Activated naive CD8-positive, alpha-beta T cell treated with anti-CD3 and anti-CD28 coated beads, Interleukin-2, amount 50 U/mL, for 24 hours (primary cell): ENCODE measurements around the gene PDK1.
"Not testable (repeated sequence)": the region's sequence is repeated elsewhere in the genome, so short reads cannot be mapped to it uniquely, and the experiment has no call there.

Experiments
- ATAC-seq: fragments of 150-1000 bp; cut with Tn5 transposase; one replicate; pipeline ENCODE4 v1.10.0; 2021
- DNase-seq: peaks from one replicate; pipeline ENCODE4 v3.0.0; 2021
- H3K27ac Mint-ChIP-seq: one replicate; pipeline ENCODE4 v1.8.0; 2021; ENCODE audit warnings: mild to moderate bottlenecking, mixed read lengths
- H3K27me3 Mint-ChIP-seq: one replicate; pipeline ENCODE4 v1.8.0; 2021; ENCODE audit warnings: mixed read lengths
- H3K36me3 Mint-ChIP-seq: one replicate; pipeline ENCODE4 v1.8.0; 2021; ENCODE audit warnings: low read depth, mixed read lengths
- H3K4me1 Mint-ChIP-seq: one replicate; pipeline ENCODE4 v1.8.0; 2021; ENCODE audit warnings: mixed read lengths
- H3K4me3 Mint-ChIP-seq: one replicate; pipeline ENCODE4 v1.8.0; 2021; ENCODE audit warnings: mild to moderate bottlenecking, moderate library complexity, mixed read lengths
- H3K9me3 Mint-ChIP-seq: one replicate; pipeline ENCODE4 v1.8.0; 2021; ENCODE audit warnings: mixed read lengths

Gene PDK1

DNA sequence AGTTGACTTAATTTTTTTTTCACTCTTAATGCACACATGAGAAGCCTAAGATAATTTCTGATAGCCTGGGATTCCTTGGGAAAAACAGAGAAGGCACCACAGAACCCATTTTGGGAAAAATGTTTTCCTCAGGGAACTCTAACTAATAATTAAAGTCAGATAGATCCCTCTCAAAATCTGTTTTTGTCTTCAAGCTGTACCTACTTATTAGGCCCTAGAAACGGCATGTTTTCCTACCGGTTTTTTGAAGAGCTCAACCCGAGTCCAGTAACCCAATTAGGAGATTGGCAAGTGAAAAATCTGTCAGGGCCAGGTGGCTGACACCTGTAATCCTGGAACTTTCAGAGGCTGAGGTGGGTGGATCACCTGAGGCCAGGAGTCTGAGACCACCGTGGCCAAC is 16.1 kb upstream of the PDK1 start:
- peaks cover 36% of the 10 kb centered on the region for H3K36me3 Mint-ChIP-seq
- H3K4me3 Mint-ChIP-seq, result no peak overlapping the region
- H3K4me1 Mint-ChIP-seq, result peaks cover 4% of the 10 kb centered on the region
- H3K9me3 Mint-ChIP-seq, result peaks cover 11% of the 10 kb centered on the region
- ATAC-seq (no peak), DNase-seq (no peak)
- H3K27ac Mint-ChIP-seq, result no peak overlapping the region
- H3K27me3 Mint-ChIP-seq, result no peaks in the 10 kb centered on the region

DNA sequence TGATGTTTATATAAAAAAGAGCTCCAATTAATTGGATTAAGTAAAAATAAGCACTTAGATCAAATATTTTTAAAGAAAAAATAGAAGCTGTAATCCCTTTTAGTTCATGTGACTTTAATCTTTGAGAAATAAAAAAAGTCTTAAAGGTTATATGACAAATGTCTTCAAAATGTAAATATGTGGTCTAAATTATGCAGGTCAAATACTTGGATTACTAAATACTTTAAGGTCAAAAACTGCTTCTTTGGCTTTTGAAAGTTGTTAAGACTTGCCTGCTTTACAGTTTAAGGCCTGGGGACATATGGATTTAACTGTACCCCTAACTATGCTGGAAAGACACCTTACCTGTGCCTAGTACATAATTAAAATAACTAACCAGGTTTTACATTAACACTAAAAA is 15.5 kb upstream of the PDK1 start:
- no peaks in the 10 kb centered on the region for H3K4me1 Mint-ChIP-seq
- peaks cover 11% of the 10 kb centered on the region for H3K9me3 Mint-ChIP-seq
- DNase-seq, result no peak
- H3K4me3 Mint-ChIP-seq, result no peak overlapping the region
- no peak for ATAC-seq
- H3K27me3 Mint-ChIP-seq, result no peaks in the 10 kb centered on the region
- H3K27ac Mint-ChIP-seq, result no peak overlapping the region
- H3K36me3 Mint-ChIP-seq, result peaks cover 35% of the 10 kb centered on the region

DNA sequence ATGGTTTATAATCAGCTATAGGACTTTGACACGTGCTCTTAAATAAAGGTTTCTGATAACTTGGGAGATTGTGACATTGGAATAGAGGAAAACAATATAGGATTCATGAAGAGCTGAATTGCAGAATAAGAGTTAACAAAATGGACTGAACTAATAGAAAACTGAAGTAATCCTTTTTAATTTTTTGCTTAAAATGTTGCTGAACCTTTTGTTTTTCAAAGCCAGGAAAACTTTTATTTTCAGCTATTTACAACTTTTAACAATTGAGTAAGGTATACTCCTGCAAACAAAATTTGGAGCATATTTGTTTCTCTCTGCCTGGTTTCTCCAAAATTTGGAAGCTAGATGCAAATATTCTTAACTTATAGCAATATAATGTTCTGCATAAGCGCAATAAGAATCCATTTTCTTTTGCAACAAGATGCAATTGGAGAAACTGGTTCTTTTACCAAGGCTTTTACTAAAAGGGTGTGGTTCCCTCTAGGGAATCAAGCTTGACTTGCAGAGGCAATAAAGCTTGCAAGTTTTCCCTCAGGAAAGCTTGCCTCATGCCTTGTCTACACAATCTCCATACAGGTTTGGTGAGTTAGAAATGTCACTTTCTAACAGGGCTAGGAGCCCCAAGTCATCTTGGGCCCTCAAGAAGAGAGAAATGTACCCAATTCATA is 10.3 kb upstream of the PDK1 start:
- Mint-ChIP-seq H3K4me3 (no peak overlapping the region), H3K4me1 (peaks cover 14% of the 10 kb centered on the region), H3K9me3 (peaks cover 15% of the 10 kb centered on the region), H3K27me3 (no peaks in the 10 kb centered on the region), H3K36me3 (peaks cover 40% of the 10 kb centered on the region), H3K27ac (no peak overlapping the region)
- ATAC-seq (no peak), DNase-seq (no peak)

DNA sequence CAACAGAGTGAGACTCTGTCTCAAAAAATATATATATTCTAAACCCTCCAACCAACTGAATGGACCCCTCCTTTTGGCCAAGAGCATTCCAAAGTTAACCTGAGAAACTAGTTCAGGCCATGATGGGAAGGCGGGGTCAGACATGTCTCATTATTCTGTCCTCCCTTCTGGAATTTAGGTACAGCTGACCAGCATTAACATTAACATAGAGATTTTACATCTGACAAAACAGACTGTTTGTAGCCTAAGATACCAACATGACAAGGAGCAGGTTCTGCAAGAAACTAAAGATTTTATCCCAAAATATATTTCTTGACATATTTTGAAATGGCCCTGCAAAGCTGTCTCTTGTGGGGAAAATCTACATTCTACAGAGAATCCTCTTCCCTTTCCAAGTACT is 6.8 kb upstream of the PDK1 start:
- H3K36me3 Mint-ChIP-seq, result peaks cover 30% of the 10 kb centered on the region
- peaks cover 36% of the 10 kb centered on the region for H3K4me1 Mint-ChIP-seq
- DNase-seq (no peak), ATAC-seq (no peak)
- no peak overlapping the region for H3K27ac Mint-ChIP-seq
- peaks cover 2% of the 10 kb centered on the region for H3K27me3 Mint-ChIP-seq
- H3K9me3 Mint-ChIP-seq, result peaks cover 8% of the 10 kb centered on the region
- no peak overlapping the region for H3K4me3 Mint-ChIP-seq

DNA sequence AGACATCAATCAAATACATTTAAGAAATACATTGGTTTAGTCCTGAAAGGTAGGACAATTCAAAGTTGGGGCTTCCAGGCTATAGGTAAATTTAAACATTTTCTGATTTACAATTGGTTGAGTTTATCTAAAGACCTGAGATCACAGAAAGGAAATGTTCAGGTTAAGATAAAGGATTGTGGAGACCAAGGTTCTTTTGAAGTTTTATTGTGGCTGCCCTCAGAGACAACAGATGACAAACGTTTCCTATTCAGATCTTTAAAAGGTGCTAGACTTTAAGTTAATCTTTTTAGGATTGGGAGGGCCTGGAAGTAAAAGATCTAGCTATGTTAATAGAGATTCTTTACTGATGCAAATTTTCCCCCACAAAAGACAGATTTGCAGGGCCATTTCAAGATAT is 6.1 kb upstream of the PDK1 start:
- H3K36me3 Mint-ChIP-seq, result peaks cover 29% of the 10 kb centered on the region
- H3K27me3 Mint-ChIP-seq, ATAC-seq, H3K27ac Mint-ChIP-seq, DNase-seq, H3K4me3 Mint-ChIP-seq, H3K9me3 Mint-ChIP-seq: not testable (repeated sequence)
- H3K4me1 Mint-ChIP-seq, result peaks cover 42% of the 10 kb centered on the region

DNA sequence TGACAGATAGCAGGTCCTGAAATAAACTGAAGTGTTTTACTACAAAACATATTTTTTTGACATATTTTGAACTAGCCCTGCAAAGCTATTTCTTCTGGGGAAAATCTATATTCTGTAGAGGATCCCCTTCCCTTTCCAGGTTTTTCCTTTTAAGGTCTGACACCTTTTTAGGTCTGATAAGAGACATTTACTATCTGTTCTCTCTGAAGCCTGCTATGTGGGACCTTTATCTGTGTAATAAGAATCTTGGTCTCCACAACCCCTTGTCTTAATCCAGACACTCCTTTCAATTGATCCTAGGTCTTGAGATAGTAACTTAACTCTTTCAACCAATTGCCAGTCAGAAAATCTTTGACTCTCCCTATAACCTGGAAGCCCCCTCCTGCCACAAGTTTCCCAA is 5.5 kb upstream of the PDK1 start:
- H3K27ac Mint-ChIP-seq, result no peak overlapping the region
- peaks cover 2% of the 10 kb centered on the region for H3K27me3 Mint-ChIP-seq
- DNase-seq (no peak), ATAC-seq (no peak)
- peaks cover 4% of the 10 kb centered on the region for H3K9me3 Mint-ChIP-seq
- H3K4me3 Mint-ChIP-seq, result no peak overlapping the region
- peaks cover 29% of the 10 kb centered on the region for H3K36me3 Mint-ChIP-seq
- peaks cover 46% of the 10 kb centered on the region for H3K4me1 Mint-ChIP-seq

DNA sequence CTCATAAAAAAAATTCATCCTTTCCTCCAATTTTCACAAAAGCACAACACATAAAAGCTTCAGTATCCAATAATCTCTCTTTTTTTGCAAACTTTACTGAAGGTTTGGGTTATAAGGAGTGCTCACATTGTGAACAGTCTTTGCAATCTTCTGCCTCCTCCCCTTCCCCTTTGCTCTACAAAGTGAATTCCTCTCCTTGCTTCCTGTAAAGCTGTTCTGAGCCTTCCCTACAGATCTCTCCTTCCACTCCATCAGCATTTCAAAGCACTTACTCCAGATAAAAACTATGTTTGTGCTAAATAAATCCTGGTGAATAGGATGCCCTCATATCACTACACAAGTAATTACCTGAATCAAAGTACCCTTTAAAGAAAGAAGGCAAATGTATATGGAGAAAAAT is 4.6 kb upstream of the PDK1 start:
- ATAC-seq (no peak), DNase-seq (no peak)
- H3K27ac Mint-ChIP-seq, result no peak overlapping the region
- peaks cover 4% of the 10 kb centered on the region for H3K9me3 Mint-ChIP-seq
- peaks cover 27% of the 10 kb centered on the region for H3K36me3 Mint-ChIP-seq
- no peak overlapping the region for H3K4me3 Mint-ChIP-seq
- H3K4me1 Mint-ChIP-seq, result peaks cover 46% of the 10 kb centered on the region
- peaks cover 2% of the 10 kb centered on the region for H3K27me3 Mint-ChIP-seq

DNA sequence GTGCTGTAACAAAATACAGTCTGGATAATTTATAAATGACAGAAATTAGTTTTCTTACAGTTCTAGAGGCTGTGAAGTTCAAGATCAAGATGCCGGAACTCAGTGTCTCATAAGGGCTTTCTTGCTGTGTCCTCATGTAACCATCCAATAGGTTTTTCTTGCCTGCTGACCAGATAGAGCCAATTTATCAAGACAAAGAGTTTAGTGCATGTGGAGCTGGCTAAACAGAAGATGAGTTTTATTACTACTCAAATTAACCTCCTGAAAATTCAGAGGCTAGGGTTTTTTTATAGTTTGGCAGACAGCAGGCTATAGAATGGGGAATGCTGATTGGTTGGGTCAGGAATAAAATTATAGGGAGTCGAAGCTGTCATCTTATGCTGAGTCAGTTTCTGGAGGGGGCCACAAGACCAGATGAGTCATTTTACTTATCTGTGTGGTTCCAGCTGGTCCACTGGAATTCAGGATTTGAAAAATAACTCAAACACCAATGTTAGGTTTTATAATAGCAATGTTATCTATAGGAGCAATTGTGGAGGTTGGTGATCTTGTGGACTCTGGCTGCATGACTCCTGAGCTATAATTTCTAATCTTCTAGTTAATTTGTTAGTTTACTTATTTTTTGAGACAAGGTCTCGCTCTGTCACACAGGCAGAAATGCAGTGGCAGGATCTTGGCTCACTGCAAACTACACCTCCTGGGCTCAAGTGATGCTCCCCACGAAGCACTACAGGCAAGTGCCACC is 3.2 kb upstream of the PDK1 start:
- Mint-ChIP-seq H3K36me3 (peaks cover 24% of the 10 kb centered on the region), H3K27ac (no peak overlapping the region)
- ATAC-seq, result no peak

DNA sequence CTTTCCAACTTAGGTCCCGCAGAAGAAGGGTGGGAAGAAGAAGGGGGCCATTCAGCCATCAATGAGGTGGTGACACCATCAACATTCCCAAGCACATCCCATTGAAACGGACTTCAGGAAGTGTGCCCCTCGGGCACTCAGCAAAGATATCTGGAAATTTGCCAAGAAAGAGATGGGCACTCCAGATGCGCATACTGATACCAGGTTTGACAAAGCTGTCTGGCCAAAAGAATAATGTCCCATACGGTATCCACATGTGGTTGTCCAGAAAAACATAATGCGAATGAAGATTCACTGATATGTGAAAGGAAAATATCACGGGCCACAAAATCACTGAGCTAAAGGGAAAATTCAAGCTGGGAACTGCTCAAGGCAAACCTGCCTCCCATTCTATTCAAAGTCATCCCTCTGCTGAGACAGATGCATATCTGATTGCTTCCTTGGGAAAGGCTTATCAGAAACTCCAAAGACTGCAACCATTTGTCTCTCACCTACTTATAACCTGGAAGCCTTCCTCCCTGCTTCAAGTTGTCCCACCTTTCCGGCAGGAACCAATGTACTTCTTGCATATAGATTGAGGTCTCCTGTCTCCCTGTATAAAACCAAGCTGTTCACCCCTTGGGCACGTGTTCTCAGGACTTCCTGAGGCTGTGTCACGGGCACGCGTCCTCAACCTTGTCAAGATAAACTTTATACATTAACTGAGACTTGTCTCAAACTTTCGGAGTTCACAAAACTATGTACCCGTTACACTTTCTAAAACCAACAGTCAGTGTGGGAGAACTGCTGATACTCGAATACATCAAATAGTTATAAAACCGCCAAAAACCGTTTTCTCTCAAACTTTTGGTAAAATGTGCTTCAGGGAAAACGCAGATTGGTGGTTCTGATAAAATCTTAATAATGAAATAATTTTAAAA is 1.3 kb upstream of the PDK1 start:
- Mint-ChIP-seq H3K9me3 (no peaks in the 10 kb centered on the region), H3K4me1 (peaks cover 64% of the 10 kb centered on the region), H3K27me3 (peaks cover 2% of the 10 kb centered on the region), H3K27ac (peak overlapping the region; percentile 94), H3K4me3 (peak overlapping the region; percentile 86), H3K36me3 (peaks cover 24% of the 10 kb centered on the region)
- no peak for DNase-seq
- ATAC-seq, result no peak

More for the DNA sequence above, 3.2 kb upstream of the PDK1 start:
- Mint-ChIP-seq H3K9me3 (peaks cover 2% of the 10 kb centered on the region), H3K27me3 (peaks cover 2% of the 10 kb centered on the region), H3K4me1 (peaks cover 57% of the 10 kb centered on the region), H3K4me3 (no peak overlapping the region)
- DNase-seq, result no peak

DNA sequence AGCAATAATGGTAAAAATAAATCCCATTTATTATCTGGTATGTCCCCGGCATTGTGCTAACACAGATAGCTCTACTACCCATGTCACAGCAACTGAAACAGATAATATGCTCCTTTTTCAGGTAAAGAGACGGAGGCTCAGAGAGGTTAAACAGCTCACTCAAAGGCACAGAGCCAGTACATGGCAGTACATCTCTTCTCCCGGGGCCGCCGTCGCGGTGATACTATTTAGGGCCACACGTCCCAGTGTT is 693 bp upstream of the PDK1 start:
- peak overlapping the region; percentile 86 for H3K4me3 Mint-ChIP-seq
- H3K4me1 Mint-ChIP-seq, result peaks cover 60% of the 10 kb centered on the region
- no peak for DNase-seq
- peak overlapping the region; percentile 94 for H3K27ac Mint-ChIP-seq
- H3K27me3 Mint-ChIP-seq, result peaks cover 2% of the 10 kb centered on the region
- no peak for ATAC-seq
- peaks cover 26% of the 10 kb centered on the region for H3K36me3 Mint-ChIP-seq
- H3K9me3 Mint-ChIP-seq, result no peaks in the 10 kb centered on the region

DNA sequence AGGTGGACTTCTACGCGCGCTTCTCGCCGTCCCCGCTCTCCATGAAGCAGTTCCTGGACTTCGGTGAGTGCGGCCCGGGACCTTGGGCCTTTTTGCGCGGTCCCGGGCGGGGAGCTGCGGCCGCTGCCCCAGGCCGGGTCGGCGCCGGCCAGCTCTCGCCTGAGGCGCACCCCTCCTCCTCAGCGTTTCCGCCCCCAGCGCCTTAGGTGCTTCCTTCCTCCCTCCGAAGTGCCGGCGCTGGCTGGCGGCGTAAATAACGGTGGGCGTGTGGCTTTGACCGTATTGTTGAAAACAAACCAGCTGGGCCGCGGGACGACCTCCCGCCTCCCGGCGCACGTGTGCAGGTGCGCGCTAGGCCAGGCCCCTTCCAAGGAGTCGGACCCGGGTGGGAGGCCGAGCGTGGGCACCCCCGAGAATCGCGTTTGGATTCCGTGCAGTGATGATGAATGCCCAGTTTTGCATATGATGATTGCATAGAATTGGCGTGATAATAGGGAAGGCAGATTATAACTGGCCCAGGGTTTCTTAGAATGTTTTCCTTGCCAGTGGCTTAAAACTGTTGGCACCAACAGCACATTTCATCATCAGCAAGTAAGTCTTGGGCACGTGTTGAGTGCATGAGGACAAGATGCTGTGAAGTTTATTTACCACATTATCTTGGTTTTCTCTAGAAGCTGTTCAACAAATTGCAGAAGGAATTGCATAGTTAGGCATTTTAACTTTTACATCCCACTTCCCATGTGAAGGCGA is 569 bp downstream of the PDK1 start:
- no peaks in the 10 kb centered on the region for H3K27me3 Mint-ChIP-seq
- ATAC-seq (peak; percentile 51), DNase-seq (peak; percentile 74)
- peaks cover 36% of the 10 kb centered on the region for H3K36me3 Mint-ChIP-seq
- H3K4me1 Mint-ChIP-seq, result peaks cover 60% of the 10 kb centered on the region
- peak overlapping the region; percentile 92 for H3K4me3 Mint-ChIP-seq
- H3K27ac Mint-ChIP-seq, result peak overlapping the region; percentile 96
- no peaks in the 10 kb centered on the region for H3K9me3 Mint-ChIP-seq

DNA sequence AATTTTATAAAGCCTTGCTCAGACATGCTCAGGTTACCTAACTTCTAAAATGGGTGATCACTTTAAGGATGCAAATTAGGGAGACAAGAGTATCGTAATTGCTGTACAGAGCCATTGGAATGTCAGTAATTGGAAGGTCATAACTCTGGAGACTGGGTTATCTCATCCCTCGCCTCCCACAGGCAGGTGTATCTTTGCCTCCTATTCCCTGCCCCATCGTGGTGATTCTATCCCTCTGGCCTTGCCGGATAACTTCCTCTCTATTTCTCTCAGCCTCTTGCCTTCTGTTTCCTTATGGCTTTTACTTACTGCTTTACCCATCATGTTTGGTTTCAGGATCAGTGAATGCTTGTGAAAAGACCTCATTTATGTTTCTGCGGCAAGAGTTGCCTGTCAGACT is 2.5 kb downstream of the PDK1 start:
- Mint-ChIP-seq H3K9me3 (no peaks in the 10 kb centered on the region), H3K4me3 (peak overlapping the region; percentile 92), H3K27me3 (no peaks in the 10 kb centered on the region), H3K36me3 (peaks cover 50% of the 10 kb centered on the region), H3K4me1 (peaks cover 57% of the 10 kb centered on the region), H3K27ac (no peak overlapping the region)
- ATAC-seq (no peak), DNase-seq (no peak)

DNA sequence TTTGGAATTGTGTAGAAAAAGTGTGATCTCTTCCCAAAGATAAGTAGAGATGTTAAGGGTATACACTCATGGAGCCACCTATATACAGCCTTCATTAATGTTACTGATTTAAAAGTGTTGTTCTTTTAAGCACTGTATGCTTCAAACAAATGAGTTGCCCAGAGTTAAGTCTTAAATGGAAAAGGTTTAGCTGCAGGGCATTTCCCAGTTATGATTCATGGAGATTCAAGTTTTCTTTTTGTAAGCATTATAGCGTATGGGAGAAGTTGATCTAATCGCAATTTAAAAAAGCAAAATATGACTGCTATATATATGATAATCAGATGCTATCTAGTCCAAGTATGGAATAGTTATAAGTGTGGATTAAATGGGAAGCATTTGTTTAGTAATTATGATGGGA is 4.8 kb downstream of the PDK1 start:
- Mint-ChIP-seq H3K27ac (no peak overlapping the region), H3K4me1 (peaks cover 43% of the 10 kb centered on the region), H3K27me3 (no peaks in the 10 kb centered on the region), H3K9me3 (no peaks in the 10 kb centered on the region), H3K4me3 (no peak overlapping the region), H3K36me3 (peaks cover 61% of the 10 kb centered on the region)
- DNase-seq, result no peak
- no peak for ATAC-seq

DNA sequence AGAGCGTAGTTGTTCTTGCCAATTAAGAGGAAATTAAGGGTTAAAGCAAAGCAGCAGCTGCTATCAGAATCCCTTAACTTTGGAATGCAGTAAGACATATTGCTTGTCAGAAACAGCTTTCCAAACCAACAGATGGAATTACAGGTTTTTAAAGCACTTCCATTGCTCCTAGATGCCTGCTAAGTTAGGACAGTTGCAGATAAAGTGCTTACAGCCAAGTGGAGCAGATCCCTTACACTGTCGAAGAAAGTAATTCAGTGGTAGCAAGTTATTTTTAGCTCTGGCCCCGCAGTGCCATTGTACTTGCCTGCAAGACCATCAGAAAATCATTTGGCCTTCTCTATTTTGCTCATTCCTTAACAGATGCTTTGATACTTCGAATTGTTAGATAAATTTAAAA is 5.4 kb downstream of the PDK1 start:
- Mint-ChIP-seq H3K9me3 (no peaks in the 10 kb centered on the region), H3K4me3 (no peak overlapping the region), H3K27ac (no peak overlapping the region), H3K36me3 (peaks cover 65% of the 10 kb centered on the region), H3K27me3 (no peaks in the 10 kb centered on the region), H3K4me1 (peaks cover 43% of the 10 kb centered on the region)
- DNase-seq (no peak), ATAC-seq (no peak)
